Measurements from ENCODE around the gene INPP5B.

Gene INPP5B

DNA sequence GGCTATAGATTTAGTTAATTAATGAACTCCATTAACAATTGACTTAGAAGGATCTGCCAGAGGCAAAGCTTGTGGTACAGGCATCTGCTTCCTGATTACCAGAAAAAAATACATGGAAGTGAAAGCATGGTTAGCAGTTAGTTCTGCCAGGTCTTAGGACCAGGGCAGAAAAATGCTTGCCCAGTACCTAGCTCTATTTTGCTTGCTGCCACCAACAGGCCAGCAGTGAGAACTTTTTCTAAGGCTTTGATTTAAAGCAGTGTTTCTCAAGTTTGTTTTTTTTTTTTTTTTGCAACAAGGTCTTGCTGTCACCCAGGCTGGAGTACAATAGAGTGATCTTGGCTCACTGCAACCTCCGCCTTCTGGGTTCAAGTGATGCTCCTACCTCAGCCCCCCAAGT, 71.0 kb downstream of the INPP5B start:
- DNase-seq (ENCODE audit: low read depth in 2 of 3, low spot score in 2 of 3): no peak

DNA sequence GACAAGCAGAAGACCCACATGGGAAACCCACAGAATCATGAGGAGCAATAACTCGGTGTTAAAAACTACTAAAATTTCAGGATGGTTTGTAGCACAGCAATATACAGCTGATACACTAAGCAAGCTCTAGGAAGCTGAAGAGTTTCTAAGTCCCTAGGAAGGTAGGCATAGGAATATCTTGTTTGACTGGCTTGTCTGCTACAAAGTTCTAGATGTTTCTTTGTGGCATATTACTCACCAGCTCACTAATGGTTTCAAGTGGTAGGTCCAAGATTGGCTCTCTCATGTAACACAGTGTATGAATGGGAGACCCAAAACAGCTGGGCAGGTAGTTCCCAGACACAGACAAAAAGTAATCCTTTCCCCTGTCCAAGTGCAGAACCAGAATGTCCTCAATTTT, 74.2 kb downstream of the INPP5B start:
- no peak for DNase-seq (ENCODE audit: low read depth in 2 of 3, low spot score in 2 of 3)

DNA sequence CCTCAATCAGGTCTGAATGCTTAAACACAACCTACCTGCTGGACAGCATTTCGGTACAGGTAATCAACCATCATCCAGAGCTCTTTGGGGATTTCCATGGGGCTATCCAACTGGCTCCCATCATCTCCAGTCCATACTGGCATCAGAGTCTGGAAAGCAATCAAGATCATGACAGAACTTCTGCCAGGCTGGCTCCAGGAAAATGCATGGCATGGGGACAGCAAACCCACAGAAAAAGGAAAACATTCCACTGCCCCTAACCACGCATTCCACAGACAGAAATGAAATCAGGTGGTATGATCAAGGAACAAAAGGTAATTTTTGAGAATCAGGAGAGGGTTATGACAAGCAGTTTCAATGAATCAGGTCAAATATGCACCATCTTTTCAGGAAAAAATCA, 78.4 kb downstream of the INPP5B start:
- no peak for DNase-seq (ENCODE audit: low read depth in 2 of 3, low spot score in 2 of 3)

DNA sequence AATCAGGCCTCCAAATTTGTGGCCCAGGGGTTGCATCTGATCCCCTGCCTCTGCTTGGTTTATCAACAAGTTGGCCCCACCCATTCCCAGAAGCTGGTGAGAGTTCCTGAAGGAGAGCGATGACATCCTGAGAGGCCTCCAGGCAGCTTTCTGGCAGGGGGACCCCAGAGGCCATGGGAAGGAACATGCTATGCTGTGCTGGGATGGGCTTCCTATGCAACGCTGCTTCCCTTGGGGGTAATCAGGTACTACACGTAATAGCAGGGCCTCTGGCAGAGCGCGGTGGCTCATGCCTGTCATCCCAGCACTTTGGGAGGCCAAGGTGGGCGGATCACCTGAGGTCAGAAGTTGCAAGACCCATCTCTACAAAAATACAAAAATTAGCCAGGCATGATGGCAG, 79.1 kb downstream of the INPP5B start:
- no peak for DNase-seq (ENCODE audit: low read depth in 2 of 3, low spot score in 2 of 3)

DNA sequence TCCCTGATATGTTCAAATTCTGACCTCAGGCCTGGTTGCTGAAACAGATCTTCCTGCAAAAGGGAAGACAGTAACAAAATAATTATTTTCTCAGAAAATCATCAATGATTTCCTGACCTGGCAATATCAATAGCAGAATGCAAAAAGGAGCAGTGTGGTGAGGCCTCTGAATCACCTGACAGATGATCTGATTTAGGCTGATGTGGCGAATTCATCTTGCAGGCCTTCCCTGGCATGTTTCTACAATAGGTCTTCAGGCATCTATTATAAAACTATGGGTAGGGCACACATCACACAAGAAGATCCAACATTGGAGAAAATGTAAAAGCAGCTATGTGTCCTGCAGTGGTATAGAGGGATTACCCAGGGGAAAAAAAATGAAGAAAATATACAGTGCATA, 80.4 kb downstream of the INPP5B start:
- no peak for DNase-seq (ENCODE audit: low read depth in 2 of 3, low spot score in 2 of 3)

DNA sequence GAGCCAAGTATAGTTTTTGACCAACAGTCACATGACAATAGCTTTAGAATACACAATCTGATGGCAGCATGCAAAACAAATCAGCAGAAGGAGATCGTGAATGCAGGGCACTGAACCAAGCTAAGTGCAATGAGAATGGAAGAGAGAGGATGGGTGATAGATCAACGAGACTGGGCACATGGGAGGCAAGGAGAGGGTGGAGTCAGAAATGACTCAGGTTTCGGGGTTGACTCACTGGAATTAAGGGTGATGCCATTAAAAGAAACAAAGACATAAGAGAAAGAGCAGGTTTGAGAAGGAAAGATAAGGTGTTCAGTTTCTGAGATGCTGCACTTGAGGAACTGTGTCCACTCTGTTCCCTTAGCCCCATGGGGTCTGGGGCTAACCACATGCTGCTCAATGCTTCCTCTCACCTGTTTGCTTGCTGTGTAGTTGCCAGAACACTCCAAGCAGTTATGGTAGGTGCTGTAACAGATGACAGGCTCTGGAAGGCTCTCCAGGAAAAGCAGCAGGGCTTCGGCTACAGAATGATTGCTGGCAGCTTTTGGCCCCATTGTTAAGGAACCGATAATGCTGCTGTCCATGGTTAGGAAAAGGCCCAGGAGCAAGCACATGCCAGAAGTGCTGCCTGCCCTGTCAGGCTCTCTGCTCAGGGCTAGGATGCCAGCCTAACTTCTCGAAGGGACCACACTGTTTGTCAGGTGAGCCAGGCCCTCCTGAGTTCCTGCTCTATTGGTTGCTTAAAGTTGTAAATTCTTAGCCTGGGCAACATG, 81.3 kb downstream of the INPP5B start:
- DNase-seq (ENCODE audit: low read depth in 2 of 3, low spot score in 2 of 3): no peak

DNA sequence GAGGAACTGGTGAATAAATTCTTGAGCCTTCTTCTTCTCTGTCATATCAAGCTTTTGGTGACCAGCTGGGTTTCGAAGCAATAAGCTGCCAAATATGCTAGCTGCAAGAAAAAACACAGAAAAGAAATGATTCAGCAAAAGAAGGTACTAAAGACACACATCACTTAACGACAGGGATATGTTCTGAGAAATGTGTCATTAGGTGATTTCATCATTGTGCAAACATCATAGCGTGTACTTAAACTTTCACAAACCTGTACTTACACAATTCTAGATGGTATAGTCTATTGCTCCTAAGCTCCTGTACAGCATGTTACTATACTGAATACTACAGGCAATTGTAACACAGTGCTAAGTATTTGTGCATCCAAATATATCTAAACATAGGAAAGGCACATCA, 84.5 kb downstream of the INPP5B start:
- DNase-seq (ENCODE audit: low read depth in 2 of 3, low spot score in 2 of 3): no peak

DNA sequence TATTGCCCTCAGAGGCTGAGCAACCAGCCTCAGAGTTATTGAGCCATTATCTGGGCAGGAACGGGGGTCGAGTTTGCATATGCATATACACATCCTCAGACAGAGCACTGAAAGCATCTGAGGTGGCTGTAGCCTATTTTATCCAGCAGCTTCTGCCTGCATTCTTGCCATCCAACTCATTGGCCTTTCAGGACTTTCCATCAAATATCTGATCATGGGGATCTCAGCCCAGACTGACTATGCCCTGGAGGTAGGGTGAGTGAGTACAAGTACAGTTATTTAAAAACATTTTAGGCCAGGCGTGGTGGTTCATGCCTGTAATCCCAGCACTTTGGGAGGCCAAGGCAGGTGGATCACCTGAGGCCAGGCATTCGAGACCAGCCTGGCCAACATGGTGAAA, 85.7 kb downstream of the INPP5B start:
- DNase-seq (ENCODE audit: low read depth in 2 of 3, low spot score in 2 of 3): no peak

DNA sequence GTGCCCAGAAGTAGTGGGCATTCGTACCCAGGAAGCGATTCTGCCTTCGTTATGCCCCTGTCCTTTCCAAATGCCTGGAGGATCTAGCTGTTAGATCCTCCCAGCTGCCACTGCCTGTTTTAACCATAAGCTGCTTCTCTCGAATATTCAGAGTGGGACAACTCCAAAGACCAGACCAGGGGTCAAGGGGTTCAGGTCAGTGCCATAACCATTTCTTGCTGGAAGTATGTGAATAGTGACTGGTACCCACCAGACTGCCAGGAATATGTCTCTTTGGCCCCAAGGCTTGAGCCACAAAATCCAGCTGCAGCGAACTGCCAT, 86.5 kb downstream of the INPP5B start:
- no peak for DNase-seq (ENCODE audit: low read depth in 2 of 3, low spot score in 2 of 3)

DNA sequence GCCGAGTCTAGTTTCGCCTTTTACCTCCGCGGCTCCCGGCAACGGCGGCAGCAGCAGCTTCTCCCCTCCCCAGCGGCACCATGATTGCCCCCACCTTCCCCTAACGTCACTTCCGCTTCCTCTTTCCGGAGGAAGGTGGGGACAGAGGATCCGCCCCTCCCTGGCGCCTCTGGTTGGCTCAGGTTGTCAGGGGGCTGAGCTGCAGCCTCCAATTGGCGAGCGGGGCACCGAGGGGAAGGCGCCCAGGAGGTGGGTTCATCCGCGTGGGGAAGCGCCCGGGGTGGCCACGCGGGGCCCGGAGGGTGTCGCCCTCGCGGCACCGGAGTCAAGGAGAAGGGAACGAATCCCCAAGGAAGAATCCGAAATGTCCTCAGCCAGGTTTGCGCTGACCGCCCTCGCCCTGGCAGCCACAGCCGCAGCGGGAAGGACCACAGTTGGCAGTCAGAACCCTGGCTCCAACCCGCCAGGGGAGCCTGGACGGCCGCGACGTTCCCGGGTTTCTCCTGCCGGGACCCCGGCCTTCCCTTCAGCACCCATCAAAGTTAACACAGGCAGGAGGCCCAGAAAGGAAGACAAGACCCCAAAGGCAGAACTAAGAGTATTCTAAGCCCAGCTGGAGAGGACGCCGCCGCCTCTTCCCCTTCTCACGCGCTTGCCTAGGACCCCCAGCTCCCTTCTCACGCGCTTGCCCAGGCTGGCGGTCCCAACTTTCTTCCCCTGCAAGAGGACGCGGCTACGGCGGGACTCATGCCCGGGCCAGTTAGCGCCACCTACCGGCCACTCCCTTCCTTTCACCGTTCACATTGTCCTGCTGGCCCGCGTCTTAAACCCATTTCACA, 87.1 kb downstream of the INPP5B start, which contains the start of gene MTF1:
Gene MTF1, minus strand, starts transcription at position 86 of the 839 bp plus-strand sequence. CDS start 1,934 bp downstream, outside the sequence.
- DNase-seq (ENCODE audit: low read depth in 2 of 3, low spot score in 2 of 3): peak; percentile 86 to 91 (median 89)

DNA sequence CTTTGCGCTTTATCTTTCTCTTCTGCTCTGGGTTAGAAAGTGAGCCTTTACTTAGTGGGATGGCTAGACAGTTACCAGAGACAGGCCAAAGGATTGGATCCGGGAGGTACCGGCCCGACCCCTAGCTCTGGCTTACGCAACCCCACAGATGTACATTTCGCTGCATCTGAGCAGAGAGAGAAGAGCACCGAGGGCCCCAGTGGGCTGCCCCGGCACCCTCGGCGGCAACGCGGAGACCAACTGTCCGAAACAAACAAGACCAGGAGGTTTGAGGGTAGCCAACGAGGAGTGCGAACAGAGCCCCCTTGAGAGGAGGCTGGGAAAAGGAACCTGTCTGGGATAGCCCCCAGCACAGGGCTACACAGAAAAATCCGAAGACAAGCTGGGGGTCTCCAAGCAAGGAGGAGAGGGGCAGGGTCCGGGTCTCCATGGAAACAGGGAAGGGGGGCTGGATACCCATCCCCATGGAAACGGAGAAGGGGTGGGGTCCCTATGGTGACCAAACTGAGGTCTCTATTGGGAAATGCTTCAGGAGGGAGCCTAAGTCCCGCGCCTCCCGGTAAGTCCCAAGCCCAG, 87.8 kb downstream of the INPP5B start:
- DNase-seq (ENCODE audit: low read depth in 2 of 3, low spot score in 2 of 3): no peak

DNA sequence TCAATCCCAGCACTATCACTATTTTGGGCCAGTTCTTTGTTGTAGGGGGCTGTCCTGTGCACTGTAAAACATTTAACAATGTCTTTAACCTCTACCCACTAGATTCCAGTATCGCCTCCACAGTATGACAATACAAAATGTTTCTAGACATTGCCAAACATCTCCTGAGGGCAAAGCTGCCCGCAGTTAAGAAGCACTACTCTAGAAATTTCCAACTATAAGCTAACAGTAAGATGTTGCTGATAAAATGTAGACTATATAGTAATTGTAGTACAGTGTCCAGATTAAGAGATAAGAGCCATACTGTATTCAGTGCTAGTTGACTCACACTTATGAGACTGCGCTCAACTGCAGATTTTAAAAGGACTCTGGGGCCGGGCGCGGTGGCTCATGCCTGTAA, 92.4 kb downstream of the INPP5B start:
- DNase-seq (ENCODE audit: low read depth in 2 of 3, low spot score in 2 of 3): no peak

DNA sequence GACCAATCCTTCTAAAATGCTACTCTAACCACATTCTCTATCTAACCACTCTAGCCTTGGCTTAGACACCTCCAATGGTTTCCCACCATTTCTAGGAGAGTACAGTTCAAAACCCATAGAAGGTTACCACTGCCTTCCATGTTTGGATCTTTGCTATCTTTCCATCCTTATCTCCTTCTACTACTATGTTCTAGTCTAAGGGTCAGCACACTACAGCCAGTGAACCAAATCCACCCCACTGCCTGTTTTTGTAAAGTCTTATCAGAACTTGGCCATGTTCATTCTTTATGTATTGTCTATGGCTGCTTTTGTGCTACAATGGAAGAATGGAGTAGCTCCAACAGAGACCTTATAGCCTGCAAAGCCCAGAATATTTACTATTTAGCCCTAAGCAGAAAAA, 93.7 kb downstream of the INPP5B start:
- no peak for DNase-seq (ENCODE audit: low read depth in 2 of 3, low spot score in 2 of 3)

DNA sequence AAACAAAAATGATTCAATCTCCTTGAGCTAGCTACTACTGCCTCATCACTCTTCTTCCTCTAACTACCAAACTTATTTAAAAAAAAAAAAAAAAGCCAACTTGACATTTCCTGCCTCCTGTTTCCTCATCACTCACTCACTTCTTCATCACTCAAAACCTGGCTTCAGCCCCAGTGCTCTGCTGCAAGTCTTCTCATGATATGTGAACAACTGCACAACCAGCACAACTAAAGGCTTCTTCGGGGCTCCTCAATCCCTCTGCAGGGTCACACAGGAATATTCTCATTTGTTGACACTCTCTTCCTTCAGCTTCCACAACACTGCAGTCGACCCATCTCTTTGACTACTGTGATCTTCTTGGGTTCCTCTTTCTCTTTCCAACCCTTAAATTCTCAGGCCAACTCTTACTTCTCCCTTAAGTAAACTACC, 95.1 kb downstream of the INPP5B start:
- no peak for DNase-seq (ENCODE audit: low read depth in 2 of 3, low spot score in 2 of 3)

DNA sequence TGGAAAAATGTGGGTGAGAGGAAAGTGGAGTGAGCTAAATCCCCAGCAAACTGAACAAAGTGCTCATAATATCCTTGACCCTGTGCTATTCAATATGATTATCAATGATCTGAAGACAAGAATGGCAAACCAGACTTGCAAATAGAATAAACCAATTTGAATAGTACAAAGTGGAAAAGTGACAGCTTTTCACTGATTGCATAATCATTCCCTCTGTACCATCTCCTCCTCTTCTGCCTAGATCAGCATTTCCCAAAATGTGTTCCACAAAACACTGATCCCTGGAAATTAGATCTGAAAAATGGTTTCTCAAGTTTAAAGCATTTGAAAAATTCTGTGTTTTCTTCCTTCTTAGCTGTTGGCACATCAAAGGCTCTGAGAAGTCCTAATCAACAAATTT, 95.6 kb downstream of the INPP5B start:
- no peak for DNase-seq (ENCODE audit: low read depth in 2 of 3, low spot score in 2 of 3)

DNA sequence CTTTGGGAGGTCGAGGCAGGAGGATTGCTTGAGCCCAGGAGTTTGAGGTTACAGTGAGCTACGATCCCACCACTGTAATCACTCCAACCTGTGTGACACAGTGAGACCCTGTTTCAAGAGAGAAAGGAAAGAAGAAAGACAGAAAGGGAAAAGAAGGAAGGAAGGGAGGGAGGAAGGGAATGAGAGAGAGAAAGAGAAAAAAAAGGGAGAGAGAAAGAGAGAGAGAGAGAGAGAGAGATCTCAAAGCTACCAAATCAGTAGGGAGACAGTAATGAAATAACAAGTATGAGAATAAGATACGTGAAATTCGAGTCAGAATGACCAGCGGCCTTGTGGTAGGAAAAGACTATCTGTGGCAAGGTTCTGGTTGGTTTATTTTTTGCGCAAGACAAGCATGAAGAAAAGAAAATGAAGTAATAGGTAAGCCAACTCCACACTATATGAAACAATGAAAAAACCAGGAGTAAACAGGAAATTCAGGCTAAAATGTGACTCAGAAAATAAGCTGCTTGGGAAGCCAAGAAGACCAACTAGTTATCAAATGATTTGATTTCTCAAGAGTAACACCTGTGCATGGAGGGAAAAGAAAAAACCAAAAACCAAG, 96.4 kb downstream of the INPP5B start:
- DNase-seq (ENCODE audit: low read depth in 2 of 3, low spot score in 2 of 3): no peak

DNA sequence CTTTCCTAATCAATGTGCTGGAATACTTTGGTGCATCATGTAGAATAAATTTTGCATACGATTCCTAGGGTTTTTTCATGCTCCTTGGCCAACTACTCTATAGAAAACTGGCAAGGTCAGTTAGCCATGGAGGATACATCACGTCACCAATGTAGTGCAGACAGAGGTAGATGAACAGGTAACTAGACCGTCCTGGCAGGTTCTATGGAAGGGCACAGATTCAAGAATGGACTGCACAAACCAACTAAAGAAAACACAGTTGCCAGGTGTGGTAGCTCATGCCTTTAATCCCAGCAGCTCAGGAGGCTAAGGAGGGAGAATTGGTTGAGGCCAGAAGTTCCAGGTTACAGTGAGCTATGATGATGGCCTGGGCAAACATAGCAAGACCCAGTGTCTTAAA, 97.4 kb downstream of the INPP5B start:
- no peak for DNase-seq (ENCODE audit: low read depth in 2 of 3, low spot score in 2 of 3)

DNA sequence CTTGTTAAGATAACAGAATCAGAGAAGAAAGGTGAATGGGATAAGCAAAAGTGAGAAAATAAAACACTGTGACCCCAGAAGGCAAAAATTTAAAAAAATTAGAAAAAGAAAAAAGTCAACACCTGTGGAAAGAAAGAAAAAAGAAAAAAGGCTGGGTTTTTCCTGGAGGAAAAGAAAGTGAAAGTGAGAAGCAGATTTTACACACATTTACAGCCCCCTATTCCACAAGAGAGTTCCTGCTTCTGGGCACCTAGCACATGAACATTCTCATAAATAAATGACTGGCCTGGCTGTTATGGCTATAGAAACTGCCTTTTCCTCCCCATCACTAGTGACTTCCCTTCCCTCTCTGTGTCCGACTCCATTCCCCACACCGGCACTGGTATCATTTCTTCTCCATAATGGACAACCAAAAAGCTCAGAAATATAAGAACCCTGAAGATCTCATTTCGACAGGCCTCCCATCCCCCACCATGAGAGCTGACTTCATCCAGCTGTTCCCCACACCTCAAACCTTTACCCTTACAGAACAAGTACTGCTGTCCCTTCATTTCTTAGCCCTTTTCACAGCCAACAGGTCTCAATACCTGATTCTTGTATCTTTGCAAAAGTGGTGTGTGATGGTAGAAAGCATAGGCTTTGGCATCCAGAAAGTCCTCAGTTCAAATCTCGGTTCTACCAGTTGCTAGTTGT, 100.1 kb downstream of the INPP5B start:
- DNase-seq (ENCODE audit: low read depth in 2 of 3, low spot score in 2 of 3): no peak

DNA sequence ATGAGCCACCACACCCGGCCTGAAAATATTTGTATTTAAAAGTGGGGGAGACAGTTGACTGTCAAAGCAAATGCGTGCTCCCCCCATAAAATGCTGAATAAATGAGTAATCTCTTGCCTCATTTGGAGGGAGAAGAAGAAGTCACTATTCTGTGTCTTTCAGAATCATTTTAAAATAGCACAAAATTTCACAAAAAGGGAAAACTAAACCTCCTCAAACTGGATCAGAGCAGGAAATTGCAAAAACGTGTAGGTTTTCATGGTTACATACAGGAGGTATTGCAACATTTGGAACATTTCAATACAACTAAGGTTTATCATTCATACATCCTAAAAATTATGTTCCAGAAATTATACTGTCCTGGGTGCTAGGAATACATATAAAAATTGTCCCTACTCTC, 101.1 kb downstream of the INPP5B start:
- no peak for DNase-seq (ENCODE audit: low read depth in 2 of 3, low spot score in 2 of 3)

DNA sequence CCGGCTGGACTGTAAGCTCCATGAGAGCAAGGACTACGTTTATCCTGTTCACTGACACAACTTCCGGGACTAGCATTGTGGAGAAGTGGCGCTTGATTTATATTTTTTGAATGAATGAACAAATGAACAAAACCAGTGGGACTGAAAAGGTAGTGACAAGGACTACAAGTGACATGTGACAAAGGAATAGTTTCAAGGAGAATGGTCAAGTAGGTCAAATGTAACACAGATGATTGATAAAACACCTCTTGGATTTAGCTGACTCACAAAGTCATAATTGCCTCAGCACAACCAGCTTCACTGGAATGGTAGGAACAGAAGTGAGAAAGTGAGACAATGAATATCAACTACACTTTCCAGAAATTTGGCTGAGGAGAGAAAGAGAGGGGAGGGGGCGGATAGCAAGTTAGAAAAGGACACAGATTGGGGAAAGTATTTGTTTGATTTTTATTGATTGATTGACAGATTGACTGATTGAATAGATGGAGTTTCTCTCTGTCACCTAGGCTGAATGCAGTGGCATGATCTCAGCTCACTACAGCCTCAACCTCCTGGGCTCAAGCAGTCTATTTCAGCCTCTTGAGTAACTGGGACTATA, 101.7 kb downstream of the INPP5B start:
- DNase-seq (ENCODE audit: low read depth in 2 of 3, low spot score in 2 of 3): no peak

DNA sequence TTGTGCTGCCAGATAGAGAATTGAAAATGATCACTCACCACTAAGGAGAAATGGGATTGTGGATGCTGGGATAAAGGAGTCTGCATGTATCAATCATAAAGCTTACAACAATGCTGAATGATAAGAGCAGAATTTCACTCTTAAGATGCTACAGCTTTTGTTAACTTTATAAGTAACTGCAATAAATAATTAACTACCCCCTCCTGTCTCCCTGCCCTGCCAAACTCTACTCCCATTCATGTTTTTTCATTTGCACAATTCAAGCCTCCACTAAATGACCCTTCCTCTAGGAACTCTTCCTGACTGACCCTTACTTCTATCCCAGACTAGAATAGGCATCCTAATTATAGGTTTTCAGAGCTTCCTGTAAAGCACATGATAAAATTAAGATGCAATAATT, 102.3 kb downstream of the INPP5B start:
- DNase-seq (ENCODE audit: low read depth in 2 of 3, low spot score in 2 of 3): no peak

Data from activated CD8-positive, alpha-beta memory T cell treated with anti-CD3 and anti-CD28 coated beads for 48 hours (primary cell).